ENCODE measurements around the gene GJA5. TPM values are rescaled to one million over a fixed set of nuclear protein-coding genes. Genes with fewer than 3 reads are reported as not detected.

Gene GJA5
- polyA plus RNA-seq, 3 donors: 27.4 to 28.5 (median 28.2) TPM

DNA sequence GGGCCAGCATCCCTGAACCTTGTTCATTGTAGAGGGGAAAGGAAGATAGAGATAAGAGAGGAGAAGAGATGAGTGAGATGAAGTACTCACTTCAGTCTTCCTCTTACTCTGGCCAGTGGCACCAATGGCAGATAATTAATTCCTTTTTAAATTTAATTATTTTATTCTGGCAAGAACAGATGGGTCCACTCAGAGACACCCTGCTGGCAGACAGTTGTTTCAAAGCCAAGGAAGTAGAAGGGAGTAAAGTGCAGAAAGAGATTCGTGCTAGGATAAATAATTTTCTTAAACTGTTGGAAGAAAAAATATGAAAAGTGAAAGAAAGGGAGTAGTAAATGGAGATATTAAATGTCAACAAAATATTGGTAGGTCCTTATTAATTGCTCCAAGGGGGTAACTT, 7.7 kb upstream of the GJA5 start:
- DNase-seq (ENCODE audit: low read depth in 3 of 3, low spot score in 2 of 3): no peak

DNA sequence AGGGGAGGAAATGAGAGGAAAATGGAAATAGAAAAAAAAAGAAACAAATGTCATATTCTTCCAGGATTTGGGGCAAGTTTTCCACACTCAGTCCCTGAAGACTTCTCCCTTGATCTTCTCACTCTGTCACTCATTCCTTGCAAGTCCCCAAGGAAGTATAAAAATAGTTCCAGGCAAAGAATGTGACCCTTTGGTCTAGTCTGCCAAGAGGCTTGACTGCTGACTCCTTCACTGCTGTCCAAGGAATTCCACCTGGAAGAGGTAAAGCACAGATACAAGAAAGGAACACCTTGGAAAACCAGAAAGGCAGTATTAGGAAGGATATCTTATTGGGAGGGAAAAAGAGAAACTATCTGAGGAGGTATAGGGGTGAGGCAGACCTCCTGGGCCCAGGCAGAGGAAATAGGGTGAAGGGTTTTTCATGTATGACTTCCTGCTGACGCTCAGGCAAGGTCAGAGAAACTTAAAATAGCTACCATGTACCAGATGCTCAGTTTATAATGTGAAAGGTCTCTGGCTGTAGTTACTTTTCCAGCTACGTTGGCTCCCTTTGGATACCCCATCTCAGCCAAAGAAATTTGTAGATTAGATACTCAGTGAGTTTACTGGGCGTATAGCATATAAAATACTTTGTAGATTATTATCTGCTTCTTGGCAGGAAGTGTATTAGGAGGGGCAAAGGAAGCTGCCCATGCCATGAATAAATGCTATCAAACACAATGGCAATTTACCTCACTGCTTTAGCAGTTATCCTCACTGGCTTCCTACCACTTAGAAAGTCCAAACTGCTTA, 2.0 kb upstream of the GJA5 start:
- no peak for DNase-seq (ENCODE audit: low read depth in 3 of 3, low spot score in 2 of 3)

DNA sequence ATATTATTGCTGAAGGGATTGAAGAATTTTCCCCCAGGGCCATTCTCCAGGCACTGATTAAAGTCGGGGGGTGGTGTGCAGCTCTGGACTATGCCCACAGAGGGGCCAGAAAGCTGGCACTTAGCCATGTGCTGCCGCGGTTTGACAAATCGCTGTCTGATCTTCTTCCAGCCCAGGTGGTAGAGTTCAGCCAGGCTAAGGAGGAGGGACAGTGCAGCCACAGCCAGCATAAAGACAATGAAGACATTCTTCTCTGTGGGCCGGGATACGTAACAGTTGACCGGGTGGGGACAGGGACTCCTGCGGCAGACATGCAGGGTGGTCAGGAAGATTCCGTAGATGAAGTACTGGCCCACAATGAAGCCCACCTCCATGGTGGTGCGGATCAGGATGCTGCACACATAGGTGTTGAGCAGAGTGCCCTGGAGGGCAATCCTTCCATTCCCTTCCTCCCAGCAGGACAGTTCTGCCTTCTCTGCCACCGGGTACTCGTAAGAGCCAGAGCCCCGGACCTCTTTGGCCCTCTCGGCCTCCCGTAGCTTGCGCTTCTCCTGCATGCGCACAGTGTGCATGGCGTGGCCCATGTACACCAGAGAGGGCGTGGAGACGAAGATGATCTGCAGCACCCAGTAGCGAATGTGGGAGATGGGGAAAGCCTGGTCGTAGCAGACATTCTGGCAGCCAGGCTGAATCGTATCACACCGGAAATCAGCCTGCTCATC, 1.9 kb downstream of the GJA5 start:
- DNase-seq (ENCODE audit: low read depth in 3 of 3, low spot score in 2 of 3): no peak

DNA sequence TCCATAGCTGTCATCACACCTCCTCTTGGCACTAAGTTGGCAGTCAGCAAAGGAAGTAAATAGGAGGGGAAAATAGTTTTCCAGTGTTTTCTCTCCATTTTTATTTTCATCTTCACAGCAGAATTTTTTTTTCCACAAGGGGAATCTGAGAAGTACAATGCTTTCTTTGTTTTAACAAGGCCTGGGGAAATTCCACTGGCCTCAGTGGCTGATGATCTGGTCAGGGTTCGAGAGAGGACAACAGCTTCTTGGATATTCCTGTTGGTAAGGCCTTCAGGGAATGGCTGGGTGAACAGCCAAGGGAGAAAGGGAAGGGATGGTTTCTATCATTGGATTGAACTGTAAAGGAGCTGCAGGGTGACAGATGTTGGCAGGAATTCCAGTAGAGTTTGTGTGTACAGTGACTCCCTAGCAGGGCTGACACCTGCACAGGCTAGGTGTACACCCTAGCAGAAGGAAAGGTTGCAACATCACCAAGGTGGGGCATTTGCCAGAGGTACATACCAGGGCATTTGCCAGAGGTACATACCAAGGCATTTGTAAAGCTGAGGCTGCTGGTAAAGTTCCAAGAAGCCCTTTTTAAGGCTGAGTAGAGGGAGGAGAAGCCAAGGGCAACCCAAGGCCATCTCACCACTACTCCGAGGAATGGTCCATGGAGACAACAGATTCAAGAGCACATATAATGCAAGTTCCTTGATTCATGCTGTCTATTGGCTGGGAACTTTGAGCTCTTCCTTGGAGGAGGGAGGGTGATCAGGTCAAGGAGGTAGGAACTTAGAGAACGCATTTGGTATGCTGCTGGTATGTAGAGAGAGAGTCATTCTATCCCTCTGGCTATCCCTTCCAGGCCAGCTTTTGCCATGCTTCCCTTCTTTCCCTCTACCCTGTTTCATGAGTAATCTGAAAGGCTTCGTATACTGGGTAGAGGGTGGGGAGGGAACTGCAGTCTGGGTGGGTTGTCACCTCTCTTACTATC, 3.1 kb downstream of the GJA5 start:
- DNase-seq (ENCODE audit: low read depth in 3 of 3, low spot score in 2 of 3): no peak

DNA sequence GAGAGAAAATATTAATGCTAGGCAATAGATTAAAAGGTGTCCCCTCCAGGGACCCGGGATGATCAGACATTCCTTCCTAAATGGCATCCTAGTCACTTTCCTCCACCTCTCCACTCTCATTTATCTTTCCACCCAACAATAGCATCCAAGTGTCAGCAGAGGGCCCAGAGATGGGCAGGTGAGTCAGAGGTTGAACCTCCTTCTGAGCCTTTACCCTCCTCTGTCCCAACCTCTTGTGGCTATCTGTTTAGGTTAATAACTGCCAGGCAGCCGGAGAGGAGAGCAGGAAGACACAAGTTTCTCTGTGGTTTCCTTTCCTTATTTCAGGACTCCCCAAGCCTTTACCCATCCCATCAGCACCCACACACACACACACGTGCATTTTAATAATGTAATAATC, 4.1 kb downstream of the GJA5 start:
- DNase-seq (ENCODE audit: low read depth in 3 of 3, low spot score in 2 of 3): no peak

DNA sequence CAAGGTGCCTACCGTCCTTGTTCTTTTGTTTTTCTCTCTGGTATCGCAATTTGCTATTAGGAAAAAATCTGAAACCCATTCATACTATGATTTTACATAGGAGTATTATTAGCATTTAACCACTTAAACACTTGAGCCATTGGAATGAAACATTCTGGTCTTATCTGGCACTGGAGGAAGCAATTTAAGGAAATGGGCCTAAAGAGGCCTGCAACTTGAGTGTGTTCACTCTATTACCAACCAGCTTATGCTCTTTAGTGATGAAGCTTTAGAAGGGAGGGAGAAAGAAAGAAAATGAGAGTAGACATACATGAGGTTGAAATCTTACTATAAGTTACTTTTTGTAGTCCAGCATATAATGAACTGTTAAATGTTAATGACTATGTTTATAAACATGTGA, 5.7 kb downstream of the GJA5 start:
- DNase-seq (ENCODE audit: low read depth in 3 of 3, low spot score in 2 of 3): no peak

DNA sequence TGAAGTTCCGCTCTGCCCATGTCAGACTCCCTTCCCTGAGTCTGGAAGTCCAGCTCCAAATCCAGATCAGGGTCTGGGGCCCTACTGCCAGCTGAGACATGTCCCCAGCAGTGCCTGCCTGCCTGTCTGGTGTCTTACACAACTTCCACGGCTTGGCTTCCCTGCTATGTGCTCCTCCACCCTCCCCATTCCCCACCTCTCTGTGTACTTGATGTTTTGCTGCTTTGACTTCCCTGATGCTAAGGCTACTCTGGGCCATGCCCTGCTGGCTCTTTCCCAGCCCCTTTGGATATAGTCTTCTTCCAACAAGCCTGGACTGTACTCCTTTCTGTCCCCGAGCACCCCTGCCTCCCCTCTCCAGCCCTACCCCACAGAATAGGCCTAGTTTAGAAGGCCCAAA, 7.3 kb downstream of the GJA5 start:
- no peak for DNase-seq (ENCODE audit: low read depth in 3 of 3, low spot score in 2 of 3)

DNA sequence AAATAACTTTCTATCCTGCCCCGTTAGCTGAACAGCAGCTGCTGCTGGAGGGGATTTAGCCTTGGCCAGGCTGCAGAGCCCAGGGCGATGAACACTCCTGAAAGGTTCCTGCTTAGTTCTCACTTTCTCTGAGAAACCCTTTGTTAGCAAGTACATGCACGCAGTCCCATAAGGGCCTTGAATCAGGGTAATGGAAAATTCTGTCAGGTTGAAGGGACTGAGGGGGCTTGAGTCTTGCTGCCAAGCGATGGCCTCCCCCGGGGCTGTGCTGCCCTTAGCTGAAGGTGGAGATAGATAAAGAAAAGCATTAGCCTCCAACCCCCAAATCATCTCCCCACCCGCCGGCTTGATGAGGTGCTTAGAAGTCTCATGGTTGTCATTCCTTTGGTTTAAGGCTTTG, 7.9 kb downstream of the GJA5 start:
- no peak for DNase-seq (ENCODE audit: low read depth in 3 of 3, low spot score in 2 of 3)

DNA sequence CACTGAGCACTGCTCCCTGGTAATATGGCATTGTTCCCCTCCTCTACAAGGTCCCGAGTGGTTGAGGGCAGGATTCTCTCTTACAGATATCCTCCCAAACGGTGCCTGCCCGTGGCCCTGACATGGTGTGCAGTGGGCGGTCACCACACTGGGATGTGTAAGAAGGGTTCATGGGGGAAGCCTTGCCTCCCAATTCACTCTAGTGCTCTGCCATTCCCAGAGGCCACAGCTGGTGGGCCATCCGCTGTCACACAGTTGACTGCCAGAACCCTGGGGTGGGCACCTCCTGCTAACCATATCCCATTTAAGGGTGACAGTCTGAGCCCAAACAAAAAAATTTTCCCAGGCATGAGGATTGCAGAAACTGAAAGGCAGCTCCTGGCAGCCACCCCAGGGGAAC, 9.1 kb downstream of the GJA5 start:
- no peak for DNase-seq (ENCODE audit: low read depth in 3 of 3, low spot score in 2 of 3)

DNA sequence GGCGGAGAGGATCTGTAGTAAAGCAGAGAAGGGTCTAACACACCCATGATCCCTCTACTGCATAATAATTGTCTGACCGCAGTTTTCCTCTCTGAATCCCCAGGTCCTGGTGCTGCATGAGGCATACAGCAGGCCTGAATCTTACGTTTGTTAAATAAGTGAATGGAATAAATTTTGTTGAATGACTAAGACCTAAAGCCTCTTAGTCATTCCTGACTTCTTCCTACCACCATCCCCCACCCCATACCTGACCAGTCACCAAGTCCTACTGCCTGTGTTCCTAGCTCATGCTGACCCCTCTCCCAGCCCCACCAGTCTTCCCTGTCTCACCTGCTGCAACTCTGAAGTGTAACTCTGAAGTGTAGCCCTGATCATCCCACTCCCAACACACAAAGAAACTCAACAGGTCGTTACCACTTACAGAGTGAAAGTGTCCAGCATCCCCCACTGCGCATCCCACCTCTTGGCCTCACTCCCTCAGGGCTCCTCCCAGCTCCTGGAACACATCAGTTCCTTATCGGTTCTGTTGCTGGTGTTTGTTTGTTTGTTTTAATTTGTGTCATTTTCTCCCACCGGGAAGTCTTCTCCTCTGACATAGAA, 9.7 kb downstream of the GJA5 start:
- no peak for DNase-seq (ENCODE audit: low read depth in 3 of 3, low spot score in 2 of 3)

DNA sequence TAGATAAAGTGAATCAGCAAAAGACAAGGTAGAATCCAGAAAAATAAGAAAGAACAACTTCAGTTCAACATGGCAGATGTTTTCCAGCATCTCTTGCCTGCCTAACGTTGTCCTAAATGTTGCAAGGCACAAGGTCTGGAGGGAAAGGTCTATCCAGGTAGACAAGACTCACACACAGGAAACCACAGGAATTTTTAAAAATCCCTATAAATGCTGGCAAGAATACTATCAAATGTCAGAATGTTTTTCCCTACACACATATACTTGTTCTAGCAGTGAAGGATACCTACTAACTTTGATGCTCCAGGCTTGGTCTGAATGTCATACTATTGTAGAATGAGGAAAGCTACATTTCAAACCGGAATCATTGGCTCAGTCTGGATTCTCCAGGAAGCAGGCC, 10.6 kb downstream of the GJA5 start:
- DNase-seq (ENCODE audit: low read depth in 3 of 3, low spot score in 2 of 3): no peak

DNA sequence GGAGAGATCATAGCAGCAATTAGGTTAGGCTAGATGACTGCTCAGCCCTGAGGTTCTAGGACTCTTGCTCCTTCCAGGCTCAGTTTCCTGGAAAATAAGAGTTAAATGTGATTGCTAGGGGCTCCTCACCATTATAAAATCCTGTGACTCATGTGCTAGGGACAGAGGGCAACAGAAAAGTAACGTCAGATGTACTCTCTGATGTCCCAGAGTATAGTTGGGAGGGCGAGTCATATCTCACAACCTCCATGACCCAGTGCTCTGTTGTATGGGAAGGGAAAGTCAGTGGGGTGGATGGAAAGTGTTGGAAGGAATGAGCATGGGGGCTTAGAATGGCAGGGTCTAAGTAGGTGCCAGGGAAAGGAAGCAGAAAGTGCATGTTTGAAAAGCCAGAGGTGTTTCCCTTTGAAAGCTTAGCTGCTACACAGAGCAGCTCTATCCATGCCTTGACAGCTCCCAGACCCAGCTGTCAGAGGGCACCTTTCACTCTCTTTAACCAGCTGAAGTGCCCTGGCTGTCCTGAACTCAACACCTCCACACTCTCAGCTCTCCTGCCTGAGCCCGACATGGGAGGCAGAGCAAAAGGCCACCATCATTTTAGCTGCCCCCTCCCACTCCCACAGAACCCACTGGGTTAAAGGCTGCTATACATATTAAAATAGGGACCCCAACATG, 11.6 kb downstream of the GJA5 start:
- no peak for DNase-seq (ENCODE audit: low read depth in 3 of 3, low spot score in 2 of 3)

DNA sequence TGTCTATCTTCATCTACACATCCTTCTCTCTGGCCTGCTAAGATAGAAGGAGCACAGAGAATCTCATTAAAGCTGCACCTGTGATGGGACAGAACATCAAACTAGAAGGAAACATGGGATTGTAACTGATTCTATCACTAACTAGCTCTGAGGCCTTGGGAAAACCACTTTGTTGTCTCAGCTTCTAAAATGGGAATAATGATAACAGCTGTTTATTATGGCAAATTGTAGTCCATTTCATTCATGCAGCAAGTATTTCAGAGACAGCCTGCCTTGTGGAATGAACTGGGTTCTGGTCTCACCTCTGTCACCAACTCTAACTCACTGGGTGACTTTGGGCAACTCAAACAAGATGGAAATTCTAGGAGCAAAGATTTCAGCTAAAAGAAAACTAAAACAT, 12.4 kb downstream of the GJA5 start:
- no peak for DNase-seq (ENCODE audit: low read depth in 3 of 3, low spot score in 2 of 3)

DNA sequence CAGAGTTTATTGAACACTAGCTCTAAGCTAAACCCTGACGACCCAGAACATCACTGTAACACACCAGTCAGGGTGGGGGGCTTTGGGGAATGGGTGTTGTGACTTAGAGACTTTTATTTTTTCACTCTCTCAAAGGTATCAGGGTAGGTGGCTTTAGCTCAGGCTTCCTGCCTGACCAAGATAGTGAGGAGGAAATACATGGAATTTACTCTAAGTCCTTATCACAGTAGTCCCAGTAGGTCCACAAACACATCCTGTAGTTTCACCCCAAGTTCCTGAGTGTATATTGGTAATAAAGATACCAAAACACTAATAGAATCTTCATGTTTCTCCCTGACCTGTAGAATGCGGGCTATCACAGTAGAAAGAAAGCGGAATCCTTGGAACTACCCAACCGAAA, 15.1 kb downstream of the GJA5 start:
- no peak for DNase-seq (ENCODE audit: low read depth in 3 of 3, low spot score in 2 of 3)

DNA sequence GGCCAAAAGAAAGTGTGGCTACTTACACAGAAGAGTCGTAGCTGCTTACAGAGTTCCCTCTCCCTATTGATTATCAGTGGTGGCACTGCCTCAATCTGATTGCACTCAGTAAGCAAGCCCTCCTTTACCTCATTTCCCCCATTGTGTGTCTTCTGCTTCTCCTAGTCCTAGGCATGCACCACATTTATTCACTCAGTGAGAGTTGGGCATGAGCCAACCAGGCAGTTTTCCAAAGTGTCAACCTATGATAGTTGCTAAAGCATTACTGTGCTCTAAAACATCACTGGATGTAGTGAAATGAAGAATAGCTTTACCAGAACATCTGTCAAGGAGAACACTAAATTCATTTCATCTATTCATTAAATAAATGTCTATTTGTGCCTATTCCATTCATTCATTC, 19.3 kb downstream of the GJA5 start:
- DNase-seq (ENCODE audit: low read depth in 3 of 3, low spot score in 2 of 3): no peak

DNA sequence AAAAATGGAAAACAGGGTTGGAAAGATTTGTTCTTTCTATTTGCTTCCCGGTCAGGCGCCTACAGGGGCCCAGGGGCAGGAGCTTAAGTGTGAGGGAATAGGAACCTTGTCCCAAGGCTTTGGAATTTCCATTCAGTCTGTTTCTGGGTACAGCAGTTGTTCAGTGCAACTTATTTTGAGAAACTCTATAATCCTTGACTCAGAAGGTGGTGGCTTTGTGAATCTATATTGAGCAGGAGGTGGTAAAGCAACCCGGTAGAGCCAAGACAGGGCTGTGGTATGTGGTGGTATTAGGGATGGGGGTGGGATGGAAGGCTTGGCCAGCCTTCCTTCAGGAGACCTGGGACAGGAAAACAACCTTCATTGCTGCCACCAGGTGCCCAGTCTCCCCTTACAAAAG, 20.0 kb downstream of the GJA5 start:
- no peak for DNase-seq (ENCODE audit: low read depth in 3 of 3, low spot score in 2 of 3)

DNA sequence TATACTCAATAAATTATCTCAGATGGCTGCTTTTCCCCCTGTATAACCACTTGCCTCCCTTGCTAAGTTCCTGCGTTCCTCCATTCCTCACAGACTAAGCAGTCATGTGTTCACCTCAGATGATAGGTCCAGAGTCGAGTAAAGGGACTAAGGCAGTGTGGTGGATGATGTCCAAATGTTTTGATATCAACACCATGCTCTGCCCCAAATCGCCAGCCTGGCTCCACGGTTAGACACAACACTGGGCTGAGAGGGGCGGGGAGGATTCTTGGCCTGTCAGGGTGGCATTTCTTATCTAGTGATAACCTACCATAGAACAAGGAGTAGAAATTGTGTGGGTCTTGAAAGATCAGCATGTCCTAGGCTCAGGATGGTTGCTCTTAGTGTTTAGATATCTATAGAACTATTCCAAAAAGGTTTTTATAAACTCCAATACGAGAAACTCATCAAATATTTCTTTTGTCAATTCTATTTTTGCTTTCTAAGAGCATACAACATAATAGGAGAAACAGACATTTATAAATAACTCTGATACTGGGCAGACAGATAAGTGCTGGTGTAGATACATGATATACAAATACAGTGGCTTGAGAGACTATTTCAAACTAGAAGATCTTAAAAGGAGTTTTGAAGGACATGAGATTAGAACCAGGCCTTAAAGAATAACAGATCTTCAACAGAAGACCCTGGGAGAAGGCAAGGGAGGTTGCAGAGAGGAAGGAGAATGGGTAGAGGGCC, 21.5 kb downstream of the GJA5 start:
- no peak for DNase-seq (ENCODE audit: low read depth in 3 of 3, low spot score in 2 of 3)

DNA sequence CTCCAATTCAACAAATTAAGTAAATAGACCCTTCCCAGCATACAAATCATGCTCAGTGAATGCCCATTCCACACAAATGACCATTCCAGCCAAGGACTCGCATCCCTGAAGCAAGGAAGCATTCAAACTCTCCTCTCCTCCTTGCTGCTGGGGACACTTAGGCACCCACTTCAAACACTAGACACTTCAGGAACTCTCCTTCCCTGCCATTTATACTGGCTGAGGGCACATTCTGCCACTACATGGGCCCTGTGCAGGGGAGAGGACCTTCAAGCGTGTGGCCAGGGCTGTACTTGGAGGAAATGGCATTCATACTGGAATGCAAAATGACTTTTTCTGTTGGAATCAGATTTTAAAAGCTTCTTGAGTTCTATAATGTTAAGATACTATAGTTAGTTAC, 22.3 kb downstream of the GJA5 start:
- no peak for DNase-seq (ENCODE audit: low read depth in 3 of 3, low spot score in 2 of 3)

DNA sequence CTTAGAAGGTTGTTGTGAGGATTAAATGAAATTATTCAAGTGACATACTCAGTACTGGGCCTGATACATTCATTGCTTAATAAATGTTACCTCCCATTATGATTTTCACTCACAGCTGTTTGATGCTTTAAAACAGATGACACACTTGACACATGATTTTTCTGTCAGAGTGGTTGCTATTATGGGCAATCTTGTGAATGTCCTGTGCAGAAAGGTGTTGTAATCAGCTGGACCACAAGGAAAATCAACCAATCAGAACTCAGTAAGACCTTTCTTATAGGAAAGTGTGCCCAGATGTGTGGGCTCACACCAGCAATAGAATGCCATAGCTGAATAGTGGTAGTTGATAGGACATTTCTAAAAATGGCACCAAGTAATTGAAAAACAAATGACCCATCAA, 23.5 kb downstream of the GJA5 start:
- no peak for DNase-seq (ENCODE audit: low read depth in 3 of 3, low spot score in 2 of 3)

DNA sequence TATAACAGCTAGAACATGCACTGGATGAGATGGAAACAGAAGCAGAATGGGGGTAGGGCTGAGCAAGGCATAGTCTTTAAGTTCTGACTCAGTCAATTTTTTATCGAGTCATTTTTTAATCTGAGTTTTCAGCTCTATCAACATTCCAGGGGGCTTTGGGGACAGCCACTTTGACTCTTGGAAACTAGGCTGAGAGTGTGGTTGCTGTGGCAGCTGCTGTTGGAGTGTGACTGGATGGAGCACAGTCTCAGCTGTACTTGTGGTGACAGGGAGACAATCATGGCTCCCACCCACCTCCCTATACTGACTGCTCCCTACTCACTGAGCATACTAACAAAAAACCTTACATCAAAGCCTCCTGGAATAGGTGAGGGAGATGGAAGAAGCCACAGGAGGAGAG, 25.0 kb downstream of the GJA5 start:
- DNase-seq (ENCODE audit: low read depth in 3 of 3, low spot score in 2 of 3): no peak
